KMS-11 (cell line): ENCODE data around the gene NRG3.

Experiments
- H2AFZ ChIP-seq: fragments of 200-600 bp; sonication (generic); 2 replicates; pipeline ENCODE4 v1.6.1; 2016; ENCODE audit warnings: antibody characterized with exemption, mixed run types, low read depth
- H3K27ac ChIP-seq: fragments of 200-600 bp; sonication (generic); 2 replicates; pipeline ENCODE4 v1.6.1; 2016; ENCODE audit warnings: mild to moderate bottlenecking, mixed run types
- H3K27me3 ChIP-seq: fragments of 200-600 bp; sonication (generic); 2 replicates; pipeline ENCODE4 v1.6.1; 2017; ENCODE audit warnings: mild to moderate bottlenecking, low read depth, mixed run types, moderate library complexity; ENCODE audit not compliant: insufficient read depth
- H3K36me3 ChIP-seq: fragments of 200-600 bp; sonication (generic); 2 replicates; pipeline ENCODE4 v1.6.1; 2017; ENCODE audit warnings: mild to moderate bottlenecking, mixed run types; ENCODE audit not compliant: insufficient read depth
- H3K4me1 ChIP-seq: fragments of 200-600 bp; sonication (generic); 2 replicates; pipeline ENCODE4 v1.6.1; 2016; ENCODE audit warnings: mild to moderate bottlenecking, low read depth, mixed run types; ENCODE audit not compliant: poor library complexity, severe bottlenecking
- H3K4me2 ChIP-seq: fragments of 200-600 bp; sonication (generic); 2 replicates; pipeline ENCODE4 v1.7.0; 2016; ENCODE audit warnings: mild to moderate bottlenecking, mixed run types
- H3K4me3 ChIP-seq: fragments of 200-600 bp; sonication (generic); IDR thresholded peaks from 2 replicates; pipeline ENCODE4 v1.6.1; 2017; ENCODE audit warnings: low read depth, low read length, mixed read lengths; ENCODE audit not compliant: insufficient read depth
- H3K79me2 ChIP-seq: fragments of 200-600 bp; sonication (generic); 2 replicates; pipeline ENCODE4 v1.6.1; 2016; ENCODE audit warnings: low read depth, mixed run types; ENCODE audit not compliant: insufficient read depth
- H3K9ac ChIP-seq: fragments of 200-600 bp; sonication (generic); 2 replicates; pipeline ENCODE4 v1.6.1; 2016; ENCODE audit warnings: mild to moderate bottlenecking, mixed run types
- H4K20me1 ChIP-seq: fragments of 200-600 bp; sonication (generic); 2 replicates; pipeline ENCODE4 v1.6.1; 2016; ENCODE audit warnings: mild to moderate bottlenecking, mixed run types; ENCODE audit not compliant: insufficient read depth
- CTCF ChIP-seq: fragments of 200-600 bp; sonication (generic); conservative IDR thresholded peaks from 2 replicates; pipeline ENCODE4 v1.6.1; 2017; ENCODE audit warnings: low read depth, mild to moderate bottlenecking, antibody characterized with exemption, low read length, moderate library complexity, mixed read lengths

The NRG3 gene

GRCh38 chr10:82889728-82890127, 1014.7 kb downstream of the NRG3 start:
- no peak for TF ChIP-seq CTCF
- H3K36me3 ChIP-seq, result no peaks in the 10 kb centered on the region
- H4K20me1 ChIP-seq, result no peaks in the 10 kb centered on the region
- no peaks in the 10 kb centered on the region for H3K79me2 ChIP-seq
- H3K27me3 ChIP-seq, result no peaks in the 10 kb centered on the region
- no peaks in the 10 kb centered on the region for H3K4me1 ChIP-seq
- no peak overlapping the region for H3K4me3 ChIP-seq
- no peak overlapping the region for H3K9ac ChIP-seq
- H3K4me2 ChIP-seq, result no peak overlapping the region
- no peak overlapping the region for H2AFZ ChIP-seq
- no peak overlapping the region for H3K27ac ChIP-seq

- H3K27ac ChIP-seq, result no peak overlapping the region
- H3K36me3 ChIP-seq, result no peaks in the 10 kb centered on the region
- no peak overlapping the region for H3K4me3 ChIP-seq
- H3K4me2 ChIP-seq, result no peak overlapping the region
- H3K79me2 ChIP-seq, result no peaks in the 10 kb centered on the region
- H3K9ac ChIP-seq, result no peak overlapping the region
- H3K4me1 ChIP-seq, result no peaks in the 10 kb centered on the region
- no peaks in the 10 kb centered on the region for H4K20me1 ChIP-seq
- H3K27me3 ChIP-seq, result no peaks in the 10 kb centered on the region
- H2AFZ ChIP-seq, result no peak overlapping the region
- no peak for TF ChIP-seq CTCF
These were observed 1015.6 kb downstream of the NRG3 start for GRCh38 chr10:82890573-82890972.

- H3K27ac ChIP-seq, result no peak overlapping the region
- H3K27me3 ChIP-seq, result no peaks in the 10 kb centered on the region
- H3K9ac ChIP-seq, result no peak overlapping the region
- no peak overlapping the region for H3K4me3 ChIP-seq
- TF ChIP-seq CTCF, result no peak
- no peaks in the 10 kb centered on the region for H3K4me1 ChIP-seq
- no peak overlapping the region for H2AFZ ChIP-seq
- H3K36me3 ChIP-seq, result no peaks in the 10 kb centered on the region
- no peak overlapping the region for H3K4me2 ChIP-seq
- H4K20me1 ChIP-seq, result no peaks in the 10 kb centered on the region
- no peaks in the 10 kb centered on the region for H3K79me2 ChIP-seq
These were observed 1033.1 kb downstream of the NRG3 start for GRCh38 chr10:82908096-82908495.

- H3K4me1 ChIP-seq, result no peaks in the 10 kb centered on the region
- no peak overlapping the region for H3K4me2 ChIP-seq
- H3K36me3 ChIP-seq, result no peaks in the 10 kb centered on the region
- no peak overlapping the region for H3K9ac ChIP-seq
- no peaks in the 10 kb centered on the region for H3K27me3 ChIP-seq
- H3K27ac ChIP-seq, result no peak overlapping the region
- H3K4me3 ChIP-seq, result no peak overlapping the region
- no peaks in the 10 kb centered on the region for H3K79me2 ChIP-seq
- H2AFZ ChIP-seq, result no peak overlapping the region
- TF ChIP-seq CTCF, result no peak
- H4K20me1 ChIP-seq, result no peaks in the 10 kb centered on the region
These were observed 1033.8 kb downstream of the NRG3 start for GRCh38 chr10:82908751-82909150.

GRCh38 chr10:82910301-82910700, 1035.3 kb downstream of the NRG3 start:
- no peak overlapping the region for H3K4me2 ChIP-seq
- H4K20me1 ChIP-seq, result no peaks in the 10 kb centered on the region
- no peaks in the 10 kb centered on the region for H3K79me2 ChIP-seq
- no peaks in the 10 kb centered on the region for H3K4me1 ChIP-seq
- TF ChIP-seq CTCF, result no peak
- no peak overlapping the region for H3K27ac ChIP-seq
- no peak overlapping the region for H2AFZ ChIP-seq
- H3K9ac ChIP-seq, result no peak overlapping the region
- H3K36me3 ChIP-seq, result no peaks in the 10 kb centered on the region
- H3K4me3 ChIP-seq, result no peak overlapping the region
- no peaks in the 10 kb centered on the region for H3K27me3 ChIP-seq
